ENCODE data around the gene RNPS1. TPM values are rescaled to one million over a fixed set of nuclear protein-coding genes. Genes with fewer than 3 reads are reported as not detected.

RNPS1 gene
- total and polyA plus RNA-seq, 9 of the 15 experiments (the other 6 are each of a cell fraction or from before 2014, with no cell fraction given), result 44.9 to 338 (median 202) TPM

DNA sequence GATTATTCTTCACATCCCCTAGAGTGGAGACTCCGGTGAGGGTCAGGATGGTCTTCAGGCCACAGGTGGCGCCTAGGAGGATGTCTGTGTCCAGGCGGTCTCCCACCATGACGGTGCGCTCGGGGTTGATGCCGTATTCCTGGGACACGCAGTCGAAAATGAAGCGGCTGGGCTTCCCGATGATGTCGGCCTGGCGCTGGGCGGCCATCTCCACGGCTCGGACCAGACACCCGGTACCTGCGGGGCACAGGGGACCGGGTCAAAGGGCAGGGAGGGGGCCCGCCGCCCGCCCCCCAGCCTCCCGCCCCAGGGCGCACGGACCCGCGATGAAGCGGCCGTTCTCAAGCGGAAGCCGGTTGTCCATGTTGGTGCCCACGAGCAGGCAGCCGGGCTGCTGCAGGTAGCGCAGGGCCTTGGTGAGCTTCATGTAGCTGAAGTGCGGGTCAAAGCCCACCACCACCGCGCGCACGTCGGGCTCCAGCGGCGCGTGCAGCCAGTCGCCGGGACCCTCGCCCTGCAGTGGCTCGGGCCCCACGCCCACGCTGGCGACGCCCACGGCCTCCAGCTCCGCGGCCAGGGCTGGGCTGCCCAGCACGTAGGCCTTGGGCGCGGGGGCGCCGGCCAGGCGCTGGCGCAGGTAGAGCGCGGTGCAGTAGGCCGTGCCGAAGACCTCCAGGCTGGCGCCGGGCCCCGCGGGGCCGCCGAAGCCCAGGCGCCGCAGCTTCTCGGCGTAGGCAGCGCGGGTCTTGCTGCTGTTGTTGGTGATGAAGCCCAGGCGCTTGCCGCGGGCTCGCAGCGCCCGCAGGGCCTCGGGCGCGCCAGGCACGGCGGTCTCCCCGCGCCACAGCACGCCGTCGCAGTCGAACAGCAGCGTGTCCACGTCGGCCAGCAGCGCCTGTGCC is 53.9 kb downstream of the RNPS1 start (continued):
- TF ChIP-seq, protein P1, sequence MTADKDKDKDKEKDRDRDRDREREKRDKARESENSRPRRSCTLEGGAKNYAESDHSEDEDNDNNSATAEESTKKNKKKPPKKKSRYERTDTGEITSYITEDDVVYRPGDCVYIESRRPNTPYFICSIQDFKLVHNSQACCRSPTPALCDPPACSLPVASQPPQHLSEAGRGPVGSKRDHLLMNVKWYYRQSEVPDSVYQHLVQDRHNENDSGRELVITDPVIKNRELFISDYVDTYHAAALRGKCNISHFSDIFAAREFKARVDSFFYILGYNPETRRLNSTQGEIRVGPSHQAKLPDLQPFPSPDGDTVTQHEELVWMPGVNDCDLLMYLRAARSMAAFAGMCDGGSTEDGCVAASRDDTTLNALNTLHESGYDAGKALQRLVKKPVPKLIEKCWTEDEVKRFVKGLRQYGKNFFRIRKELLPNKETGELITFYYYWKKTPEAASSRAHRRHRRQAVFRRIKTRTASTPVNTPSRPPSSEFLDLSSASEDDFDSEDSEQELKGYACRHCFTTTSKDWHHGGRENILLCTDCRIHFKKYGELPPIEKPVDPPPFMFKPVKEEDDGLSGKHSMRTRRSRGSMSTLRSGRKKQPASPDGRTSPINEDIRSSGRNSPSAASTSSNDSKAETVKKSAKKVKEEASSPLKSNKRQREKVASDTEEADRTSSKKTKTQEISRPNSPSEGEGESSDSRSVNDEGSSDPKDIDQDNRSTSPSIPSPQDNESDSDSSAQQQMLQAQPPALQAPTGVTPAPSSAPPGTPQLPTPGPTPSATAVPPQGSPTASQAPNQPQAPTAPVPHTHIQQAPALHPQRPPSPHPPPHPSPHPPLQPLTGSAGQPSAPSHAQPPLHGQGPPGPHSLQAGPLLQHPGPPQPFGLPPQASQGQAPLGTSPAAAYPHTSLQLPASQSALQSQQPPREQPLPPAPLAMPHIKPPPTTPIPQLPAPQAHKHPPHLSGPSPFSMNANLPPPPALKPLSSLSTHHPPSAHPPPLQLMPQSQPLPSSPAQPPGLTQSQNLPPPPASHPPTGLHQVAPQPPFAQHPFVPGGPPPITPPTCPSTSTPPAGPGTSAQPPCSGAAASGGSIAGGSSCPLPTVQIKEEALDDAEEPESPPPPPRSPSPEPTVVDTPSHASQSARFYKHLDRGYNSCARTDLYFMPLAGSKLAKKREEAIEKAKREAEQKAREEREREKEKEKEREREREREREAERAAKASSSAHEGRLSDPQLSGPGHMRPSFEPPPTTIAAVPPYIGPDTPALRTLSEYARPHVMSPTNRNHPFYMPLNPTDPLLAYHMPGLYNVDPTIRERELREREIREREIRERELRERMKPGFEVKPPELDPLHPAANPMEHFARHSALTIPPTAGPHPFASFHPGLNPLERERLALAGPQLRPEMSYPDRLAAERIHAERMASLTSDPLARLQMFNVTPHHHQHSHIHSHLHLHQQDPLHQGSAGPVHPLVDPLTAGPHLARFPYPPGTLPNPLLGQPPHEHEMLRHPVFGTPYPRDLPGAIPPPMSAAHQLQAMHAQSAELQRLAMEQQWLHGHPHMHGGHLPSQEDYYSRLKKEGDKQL (CRISPR knock-in tag; IDR thresholded peaks at IDR 0.05; ENCODE audit: borderline replicate concordance), result no peak
- TF ChIP-seq, protein P2, sequence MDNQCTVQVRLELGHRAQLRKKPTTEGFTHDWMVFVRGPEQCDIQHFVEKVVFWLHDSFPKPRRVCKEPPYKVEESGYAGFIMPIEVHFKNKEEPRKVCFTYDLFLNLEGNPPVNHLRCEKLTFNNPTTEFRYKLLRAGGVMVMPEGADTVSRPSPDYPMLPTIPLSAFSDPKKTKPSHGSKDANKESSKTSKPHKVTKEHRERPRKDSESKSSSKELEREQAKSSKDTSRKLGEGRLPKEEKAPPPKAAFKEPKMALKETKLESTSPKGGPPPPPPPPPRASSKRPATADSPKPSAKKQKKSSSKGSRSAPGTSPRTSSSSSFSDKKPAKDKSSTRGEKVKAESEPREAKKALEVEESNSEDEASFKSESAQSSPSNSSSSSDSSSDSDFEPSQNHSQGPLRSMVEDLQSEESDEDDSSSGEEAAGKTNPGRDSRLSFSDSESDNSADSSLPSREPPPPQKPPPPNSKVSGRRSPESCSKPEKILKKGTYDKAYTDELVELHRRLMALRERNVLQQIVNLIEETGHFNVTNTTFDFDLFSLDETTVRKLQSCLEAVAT (IDR thresholded peaks at IDR 0.05), result no peak
- TF ChIP-seq, protein P3, sequence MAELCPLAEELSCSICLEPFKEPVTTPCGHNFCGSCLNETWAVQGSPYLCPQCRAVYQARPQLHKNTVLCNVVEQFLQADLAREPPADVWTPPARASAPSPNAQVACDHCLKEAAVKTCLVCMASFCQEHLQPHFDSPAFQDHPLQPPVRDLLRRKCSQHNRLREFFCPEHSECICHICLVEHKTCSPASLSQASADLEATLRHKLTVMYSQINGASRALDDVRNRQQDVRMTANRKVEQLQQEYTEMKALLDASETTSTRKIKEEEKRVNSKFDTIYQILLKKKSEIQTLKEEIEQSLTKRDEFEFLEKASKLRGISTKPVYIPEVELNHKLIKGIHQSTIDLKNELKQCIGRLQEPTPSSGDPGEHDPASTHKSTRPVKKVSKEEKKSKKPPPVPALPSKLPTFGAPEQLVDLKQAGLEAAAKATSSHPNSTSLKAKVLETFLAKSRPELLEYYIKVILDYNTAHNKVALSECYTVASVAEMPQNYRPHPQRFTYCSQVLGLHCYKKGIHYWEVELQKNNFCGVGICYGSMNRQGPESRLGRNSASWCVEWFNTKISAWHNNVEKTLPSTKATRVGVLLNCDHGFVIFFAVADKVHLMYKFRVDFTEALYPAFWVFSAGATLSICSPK (IDR thresholded peaks at IDR 0.05; ENCODE audit: borderline replicate concordance), result no peak
- no peak for TF ChIP-seq SMARCE1 (IDR thresholded peaks at IDR 0.05)
- no peak for TF ChIP-seq EP300 (IDR thresholded peaks at IDR 0.05; ENCODE audit: low read length)
- TF ChIP-seq ZNF431 (CRISPR knock-in tag; IDR thresholded peaks at IDR 0.05), result 0 out of 2 replicates have a peak, but pooled peaks have one; percentile 65
- TF ChIP-seq ZNF551 (CRISPR knock-in tag; IDR thresholded peaks at IDR 0.05), result no peak
- no peak for TF ChIP-seq YBX1 (IDR thresholded peaks at IDR 0.05)
- no peak; the same call in 1 of the 2 replicates for TF ChIP-seq ZFX (CRISPR knock-in tag; IDR thresholded peaks at IDR 0.05)
- no peak for TF ChIP-seq HDAC8 (tag; IDR thresholded peaks at IDR 0.05)
- no peak for TF ChIP-seq ZZZ3 (IDR thresholded peaks at IDR 0.05)
- peak; percentile 59; the same call in 1 of the 2 replicates for TF ChIP-seq RB1 (IDR thresholded peaks at IDR 0.05; ENCODE audit: low read depth)
- no peak for TF ChIP-seq C11orf30 (IDR thresholded peaks at IDR 0.05; ENCODE audit: low read depth)
- TF ChIP-seq DMBX1 (CRISPR knock-in tag; IDR thresholded peaks at IDR 0.05; ENCODE audit: borderline replicate concordance), result no peak
- no peak for TF ChIP-seq KAT7 (CRISPR knock-in tag; IDR thresholded peaks at IDR 0.05; ENCODE audit: borderline replicate concordance)
- no peak for TF ChIP-seq GABPB1 (CRISPR knock-in tag; IDR thresholded peaks at IDR 0.05)
- no peak for TF ChIP-seq ZNF436 (CRISPR knock-in tag; IDR thresholded peaks at IDR 0.05)
- no peak for TF ChIP-seq THRAP3 (IDR thresholded peaks at IDR 0.05; ENCODE audit: borderline replicate concordance)
- TF ChIP-seq RNF2 (IDR thresholded peaks at IDR 0.05), result no peak
- TF ChIP-seq RHOXF2B (CRISPR knock-in tag; conservative IDR thresholded peaks at IDR 0.05), result no peak

All from K562 (cell line).